T-cell (primary cell): ENCODE measurements around the gene RHEB. TPM values are rescaled to one million over a fixed set of nuclear protein-coding genes. Genes with fewer than 3 reads are reported as not detected.

ENCODE experiments used
- ATAC-seq, 4 experiments: fragments of 200-7000 bp in 3 of 4; fragments of 150-1000 bp in 1 of 4; cut with Tn5 transposase; replicated peaks in 1 of 4; 1 replicate in 3 of 4; 2 replicates in 1 of 4; pipeline ENCODE4 v1.10.0; 2021; ENCODE audit warnings: moderate library complexity in 3 of 4, mild to moderate bottlenecking in 2 of 4, moderate number of reproducible peaks in 1 of 4
- CTCF ChIA-PET, 2 donors: fragments of 300-600 bp; sonication (Branson Sonifier 250); formaldehyde crosslinking; loops; one replicate each; lab custom pipeline; 2022; ENCODE audit warnings: antibody characterized with exemption in 2 of 2; lab: Charles Lee
- POLR2A ChIA-PET, 2 donors: fragments of 300-600 bp; sonication (Branson Sonifier 250); formaldehyde crosslinking; loops; one replicate each; lab custom pipeline; 2022; ENCODE audit warnings: antibody characterized with exemption in 2 of 2; lab: Charles Lee
- DNase-seq, 35 experiments: peaks; one replicate each; pipeline versions ENCODE4 v3.0.0 to v3.0.0-alpha.2; 2013 to 2023
- H3K27ac ChIP-seq: one replicate; pipeline ENCODE4 v1.5.1; 2013; ENCODE audit warnings: low read length
- H3K27me3 ChIP-seq, 2 experiments: replicated peaks in 1 of 2; 1 replicate in 1 of 2; 2 replicates in 1 of 2; pipeline versions ENCODE4 v1.6.1 to v1.7.0; 2013; ENCODE audit warnings: low read length in 1 of 2, mixed read lengths in 1 of 2; ENCODE audit not compliant: control insufficient read depth in 2 of 2, insufficient read depth in 2 of 2; ENCODE audit errors: extremely low read depth in 1 of 2
- H3K36me3 ChIP-seq, 2 donors: 1 replicate in 1 of 2; 2 replicates in 1 of 2; pipeline versions ENCODE4 v1.6.1 to v1.7.0; 2013; ENCODE audit warnings: low read length in 1 of 2; ENCODE audit not compliant: control insufficient read depth in 2 of 2, insufficient read depth in 1 of 2; ENCODE audit errors: extremely low read depth in 1 of 2
- H3K4me1 ChIP-seq, 2 experiments: 1 replicate in 1 of 2; 2 replicates in 1 of 2; pipeline versions ENCODE4 v1.6.1 to v1.7.0; 2013; ENCODE audit warnings: low read length in 2 of 2, mixed read lengths in 1 of 2; ENCODE audit not compliant: insufficient read depth in 2 of 2, control insufficient read depth in 1 of 2; ENCODE audit errors: extremely low read depth in 1 of 2
- H3K4me3 ChIP-seq, 2 donors: 1 replicate in 1 of 2; 2 replicates in 1 of 2; pipeline versions ENCODE4 v1.5.1 to v1.7.0; 2013; ENCODE audit warnings: mild to moderate bottlenecking in 2 of 2, low read length in 1 of 2, moderate library complexity in 1 of 2; ENCODE audit not compliant: control insufficient read depth in 1 of 2; ENCODE audit errors: extremely low read depth in 1 of 2
- H3K9me3 ChIP-seq: 2 replicates; pipeline ENCODE4 v1.7.0; 2013
- H3K27ac Mint-ChIP-seq, 2 donors: one replicate each; pipeline ENCODE4 v1.8.0; 2020 to 2021; ENCODE audit warnings: mild to moderate bottlenecking in 2 of 2, mixed read lengths in 2 of 2
- H3K27me3 Mint-ChIP-seq, 2 donors: one replicate each; pipeline ENCODE4 v1.8.0; 2021 to 2022; ENCODE audit warnings: mixed read lengths in 2 of 2
- H3K36me3 Mint-ChIP-seq: one replicate; pipeline ENCODE4 v1.8.0; 2021; ENCODE audit warnings: mixed read lengths
- H3K4me1 Mint-ChIP-seq, 3 donors: one replicate each; pipeline ENCODE4 v1.8.0; 2020 to 2022; ENCODE audit warnings: mixed read lengths in 3 of 3, mild to moderate bottlenecking in 1 of 3
- H3K4me3 Mint-ChIP-seq, 3 donors: one replicate each; pipeline ENCODE4 v1.8.0; 2020 to 2022; ENCODE audit warnings: mild to moderate bottlenecking in 3 of 3, mixed read lengths in 3 of 3, moderate library complexity in 3 of 3
- H3K9me3 Mint-ChIP-seq, 3 donors: one replicate each; pipeline ENCODE4 v1.8.0; 2020 to 2022; ENCODE audit warnings: mixed read lengths in 3 of 3
- WGBS: methylation state at CpG from one replicate; pipeline ENCODE4 v1.1.5; 2013; ENCODE audit warnings: missing lambda C conversion rate; ENCODE audit not compliant: insufficient coverage; 5-methylcytosine and 5-hydroxymethylcytosine counted together
- total RNA-seq, 35 experiments: library from RNA in 6 of 35; stranded (reverse) in 6 of 35; fragments of 120-200 nt in 1 of 35; gene quantifications; one replicate each; pipeline versions ENCODE4 v1.2.1 to v1.2.4 and lab custom pipeline; 2013 to 2026

Gene RHEB
- total RNA-seq, 5 donors from 2014 or later (not counting 1 experiment from before 2014, with no cell fraction given): 35.8 to 46.0 (median 41.6) TPM

DNA sequence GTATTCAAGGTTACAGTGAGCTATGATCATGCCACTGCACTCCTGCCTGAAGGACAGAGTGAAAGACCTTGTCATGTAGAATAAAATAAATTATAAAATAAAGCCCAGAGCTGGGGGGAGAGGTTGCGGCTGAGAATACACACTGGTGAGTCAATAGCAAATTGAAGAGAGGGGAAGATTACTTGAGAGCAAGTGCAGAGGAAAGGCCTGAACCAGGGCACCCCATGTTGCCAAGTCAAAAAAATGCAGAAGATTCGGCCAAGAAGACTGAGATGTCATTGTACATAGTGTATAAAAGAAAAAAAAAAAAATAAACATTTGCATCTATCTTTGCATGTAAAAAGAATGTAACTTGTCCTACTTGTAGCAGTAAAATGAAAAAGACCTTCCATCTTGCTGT is 32.5 kb downstream of the RHEB start:
- Mint-ChIP-seq H3K4me1 (peaks cover 5 to 24% (median 22%) of the 10 kb centered on the region in 3 donors), H3K27me3 (no peaks in the 10 kb centered on the region), H3K36me3 (peaks cover 60% of the 10 kb centered on the region), H3K4me3 (no peak overlapping the region), H3K9me3 (no peaks in the 10 kb centered on the region), H3K27ac (no peak overlapping the region)
- Histone ChIP-seq H3K4me3 (no peak overlapping the region), H3K9me3 (no peaks in the 10 kb centered on the region), H3K27me3 (no peaks in the 10 kb centered on the region), H3K27ac (no peak overlapping the region), H3K4me1 (no peaks in the 10 kb centered on the region), H3K36me3 (peaks cover 0 to 69% of the 10 kb centered on the region in 2 donors)
- WGBS: 100% methylated on average over 1 of the region's 2 CpGs
- DNase-seq (no peak), ATAC-seq (no peak)
- ChIA-PET POLR2A (no interaction called here), CTCF (no interaction called here)

DNA sequence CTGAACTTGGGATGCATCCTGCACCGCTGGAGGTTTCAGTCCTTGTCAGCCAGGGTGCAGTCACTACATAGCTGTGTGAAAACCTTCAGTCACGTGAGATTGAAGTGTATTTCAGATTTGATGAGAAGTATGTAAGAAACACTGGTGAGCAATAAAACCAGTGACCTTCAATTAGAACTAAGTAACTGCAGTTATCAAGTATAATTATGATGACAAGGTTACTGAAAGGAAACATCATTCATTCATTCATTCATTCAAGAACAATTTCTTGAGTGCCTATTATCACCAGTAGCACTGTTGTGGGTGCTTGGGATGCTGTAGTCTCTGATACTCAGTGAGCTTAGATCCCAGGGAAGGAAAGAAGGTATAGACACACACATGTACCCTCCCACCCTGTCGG is 33.6 kb downstream of the RHEB start:
- H3K27ac Mint-ChIP-seq: peak overlapping the region in 1 of 2 donors; percentile 39
- DNase-seq: no peak
- Histone ChIP-seq H3K4me1 (no peaks in the 10 kb centered on the region), H3K36me3 (peaks cover 0 to 73% of the 10 kb centered on the region in 2 donors), H3K9me3 (no peaks in the 10 kb centered on the region), H3K27me3 (no peaks in the 10 kb centered on the region), H3K4me3 (no peak overlapping the region), H3K27ac (no peak overlapping the region)
- ChIA-PET POLR2A (interaction anchor here in 1 of 2 donors (0.6 kb wide), 1 partner anchor 103 kb away, joined by 3 read pairs; no protein-coding TSS in a partner anchor), CTCF (no interaction called here)
- WGBS: no CpG with 5 or more reads among the region's 3 CpGs
- H3K4me1 Mint-ChIP-seq: peaks cover 5 to 27% (median 26%) of the 10 kb centered on the region in 3 donors
- no peak overlapping the region for H3K4me3 Mint-ChIP-seq
- no peaks in the 10 kb centered on the region for H3K9me3 Mint-ChIP-seq
- H3K36me3 Mint-ChIP-seq: peaks cover 63% of the 10 kb centered on the region
- no peak for ATAC-seq
- H3K27me3 Mint-ChIP-seq: no peaks in the 10 kb centered on the region

DNA sequence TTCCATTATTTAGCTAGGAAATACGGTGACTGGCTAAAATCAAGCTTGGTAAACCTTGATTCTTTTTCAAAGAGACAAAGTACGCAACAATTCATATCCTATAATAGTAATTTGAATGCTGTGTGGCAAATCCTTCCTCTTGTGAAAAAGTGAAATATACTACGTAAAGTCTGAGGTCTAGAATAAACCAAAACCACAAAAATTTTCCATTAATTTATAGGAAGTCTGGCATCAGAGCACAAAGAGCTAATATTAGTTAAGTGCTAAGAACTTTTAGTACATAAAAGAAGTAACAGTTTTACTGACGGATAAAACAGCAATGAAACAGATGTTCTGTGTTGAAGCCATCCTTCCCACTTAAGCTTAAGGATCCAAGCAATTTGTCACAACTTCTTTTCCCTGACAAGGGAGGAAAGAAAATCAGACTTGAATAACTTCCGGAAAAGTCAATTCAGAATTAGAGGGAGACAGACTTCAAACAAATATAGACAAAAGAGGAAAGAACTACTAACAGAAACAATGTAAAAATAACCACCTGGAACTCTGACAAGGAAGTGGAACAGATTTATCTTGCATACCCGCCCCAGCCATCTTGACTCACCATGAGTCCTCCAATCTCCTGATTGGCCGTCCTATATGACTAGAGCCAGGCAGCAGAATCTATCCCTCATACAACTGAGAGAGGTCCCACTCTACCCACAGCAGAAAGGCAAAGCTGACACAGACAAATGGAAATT is 34.6 kb downstream of the RHEB start:
- no peaks in the 10 kb centered on the region for H3K27me3 Mint-ChIP-seq
- H3K36me3 Mint-ChIP-seq: peaks cover 58% of the 10 kb centered on the region
- DNase-seq (no peak), ATAC-seq (no peak)
- CTCF ChIA-PET: interaction anchor here in 1 of 2 donors (1.0 kb wide), 1 partner anchor 148 kb away, joined by 4 read pairs; no protein-coding TSS in a partner anchor
- H3K9me3 Mint-ChIP-seq: no peaks in the 10 kb centered on the region
- Histone ChIP-seq H3K4me1 (no peaks in the 10 kb centered on the region), H3K27me3 (no peaks in the 10 kb centered on the region), H3K9me3 (no peaks in the 10 kb centered on the region), H3K27ac (no peak overlapping the region), H3K4me3 (no peak overlapping the region), H3K36me3 (peaks cover 0 to 66% of the 10 kb centered on the region in 2 donors)
- whole genome bisulfite sequencing: 71% methylated on average over 1 of the region's 7 CpGs
- POLR2A ChIA-PET: interaction anchor here in 1 of 2 donors (0.6 kb wide), 1 partner anchor 671 kb away, joined by 3 read pairs; no protein-coding TSS in a partner anchor
- H3K4me3 Mint-ChIP-seq: no peak overlapping the region
- H3K4me1 Mint-ChIP-seq: peaks cover 6 to 24% (median 23%) of the 10 kb centered on the region in 3 donors
- H3K27ac Mint-ChIP-seq: no peak overlapping the region

DNA sequence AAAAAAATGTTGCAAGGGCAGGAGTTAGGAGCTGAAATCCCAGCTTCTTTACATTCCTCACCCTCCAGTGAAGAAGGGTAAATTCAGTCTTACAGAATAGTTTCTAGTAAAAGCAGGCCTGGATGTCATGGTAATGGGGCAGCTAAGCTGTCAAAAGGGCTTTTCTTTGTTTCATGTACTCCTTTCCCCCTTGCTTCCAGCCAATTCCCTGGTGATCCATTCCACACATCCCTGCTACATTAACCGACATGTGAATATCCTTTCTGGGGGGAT is 36.0 kb downstream of the RHEB start:
- H3K4me3 Mint-ChIP-seq: no peak overlapping the region
- Histone ChIP-seq H3K27ac (no peak overlapping the region), H3K9me3 (no peaks in the 10 kb centered on the region), H3K4me1 (no peaks in the 10 kb centered on the region), H3K36me3 (peaks cover 2 to 52% of the 10 kb centered on the region in 2 donors), H3K27me3 (no peaks in the 10 kb centered on the region), H3K4me3 (no peak overlapping the region)
- ATAC-seq (no peak), DNase-seq (no peak)
- peaks cover 14 to 28% (median 27%) of the 10 kb centered on the region in 3 donors for H3K4me1 Mint-ChIP-seq
- CTCF ChIA-PET: interaction anchor here in 1 of 2 donors (0.5 kb wide), 1 partner anchor 125 kb away, joined by 3 read pairs; no protein-coding TSS in a partner anchor
- POLR2A ChIA-PET: no interaction called here
- H3K36me3 Mint-ChIP-seq: peaks cover 58% of the 10 kb centered on the region
- no peaks in the 10 kb centered on the region for H3K27me3 Mint-ChIP-seq
- no peak overlapping the region for H3K27ac Mint-ChIP-seq
- no peaks in the 10 kb centered on the region for H3K9me3 Mint-ChIP-seq
- WGBS: no CpG with 5 or more reads among the region's 1 CpG

DNA sequence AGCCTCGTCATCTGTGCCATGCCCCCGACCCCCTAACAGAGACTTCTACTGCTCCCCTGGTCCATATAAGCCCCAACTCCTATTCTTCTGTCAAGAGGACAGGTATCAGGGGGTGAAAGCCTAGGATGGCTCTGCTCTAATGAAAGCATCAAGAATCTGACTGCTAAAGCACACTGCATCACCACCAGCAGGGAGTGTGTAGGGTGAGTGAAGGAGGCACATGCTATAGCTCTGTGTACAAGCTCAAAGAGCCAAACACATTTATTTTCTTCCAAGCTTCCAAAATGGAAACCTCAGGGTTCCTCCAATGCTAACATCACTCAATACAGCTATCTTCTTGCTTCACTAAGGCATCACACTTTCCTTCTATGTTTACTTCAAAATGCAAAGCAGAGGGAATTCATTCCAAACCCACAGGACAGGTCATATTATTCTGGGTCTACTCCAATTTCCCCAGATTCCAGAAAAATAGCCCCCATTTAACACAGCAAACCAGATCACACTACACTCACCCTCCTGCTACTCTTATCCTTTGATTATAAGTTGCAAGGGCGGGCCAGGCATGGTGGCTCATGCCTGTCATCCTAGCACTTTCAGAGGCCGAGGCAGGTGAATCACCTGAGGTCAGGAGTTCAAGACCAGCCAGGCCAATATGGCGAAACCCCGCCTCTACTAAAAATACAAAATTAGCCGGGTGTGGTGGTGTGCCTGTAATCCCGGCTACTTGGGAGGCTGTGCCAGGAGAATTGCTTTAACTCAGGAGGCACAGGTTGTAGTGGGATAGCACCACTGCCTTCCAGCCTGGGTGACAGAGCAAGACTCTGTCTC is 36.6 kb downstream of the RHEB start:
- H3K27me3 ChIP-seq: no peaks in the 10 kb centered on the region
- Mint-ChIP-seq H3K36me3 (peaks cover 55% of the 10 kb centered on the region), H3K27me3 (no peaks in the 10 kb centered on the region), H3K9me3 (no peaks in the 10 kb centered on the region), H3K4me3 (no peak overlapping the region), H3K27ac (no peak overlapping the region), H3K4me1 (peaks cover 14 to 28% (median 27%) of the 10 kb centered on the region in 3 donors)
- no peak overlapping the region for H3K27ac ChIP-seq
- peaks cover 3 to 52% of the 10 kb centered on the region in 2 donors for H3K36me3 ChIP-seq
- CTCF ChIA-PET: interaction anchor here (0.5 kb wide), 2 partner anchors 9 to 126 kb away, joined by 3 read pairs; no protein-coding TSS in a partner anchor
- POLR2A ChIA-PET: no interaction called here
- ATAC-seq: no peak
- no peaks in the 10 kb centered on the region for H3K4me1 ChIP-seq
- H3K9me3 ChIP-seq: no peaks in the 10 kb centered on the region
- 100% methylated on average over 1 of the region's 8 CpGs for WGBS
- H3K4me3 ChIP-seq: no peak overlapping the region
- no peak for DNase-seq

DNA sequence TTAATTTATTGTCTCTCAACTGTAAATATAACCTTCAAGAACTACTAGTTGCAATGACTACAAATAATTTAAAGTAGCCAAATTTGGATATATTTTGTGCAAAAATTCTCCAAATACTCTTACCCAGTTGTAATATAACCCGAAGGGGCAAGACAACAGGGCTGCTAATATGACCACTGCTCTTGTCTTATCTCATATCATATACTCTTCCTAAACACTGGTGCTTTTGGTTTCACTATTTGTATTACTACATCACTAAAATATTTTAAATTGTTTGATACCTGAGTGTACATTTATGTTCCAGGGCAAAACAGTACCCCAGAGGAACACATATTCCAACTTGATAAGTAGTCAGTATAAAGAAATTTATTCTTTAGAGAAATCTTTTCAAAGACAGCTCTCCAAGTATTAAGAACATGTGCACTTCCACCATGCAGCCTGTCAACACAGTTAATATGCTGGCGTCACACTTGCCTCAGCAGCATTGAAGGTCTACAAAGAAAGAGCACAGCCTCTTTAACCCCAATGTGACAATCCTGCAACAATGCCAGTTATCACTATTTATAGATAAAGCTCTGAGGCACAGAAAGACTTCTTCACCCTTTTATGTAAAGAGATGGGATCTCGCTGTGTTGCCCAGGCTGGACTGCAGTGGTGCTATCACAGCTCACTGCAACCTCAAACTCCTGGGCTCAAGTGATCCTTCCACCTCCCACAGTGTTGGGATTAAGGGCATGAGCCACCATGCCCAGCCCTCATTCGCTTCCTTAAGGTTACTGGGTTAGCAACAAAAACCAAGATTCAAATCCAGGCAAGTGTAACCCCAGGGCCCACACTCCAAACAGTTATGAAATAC is 37.8 kb downstream of the RHEB start:
- Histone ChIP-seq H3K36me3 (peaks cover 3 to 52% of the 10 kb centered on the region in 2 donors), H3K27ac (no peak overlapping the region), H3K27me3 (no peaks in the 10 kb centered on the region), H3K9me3 (no peaks in the 10 kb centered on the region), H3K4me1 (no peaks in the 10 kb centered on the region), H3K4me3 (no peak overlapping the region)
- ChIA-PET POLR2A (interaction anchor here in 1 of 2 donors (0.5 kb wide), 1 partner anchor 14 kb away, joined by 3 read pairs; no protein-coding TSS in a partner anchor), CTCF (no interaction called here)
- no peak for DNase-seq
- Mint-ChIP-seq H3K27me3 (no peaks in the 10 kb centered on the region), H3K9me3 (no peaks in the 10 kb centered on the region), H3K4me3 (no peak overlapping the region), H3K36me3 (peaks cover 52% of the 10 kb centered on the region), H3K27ac (no peak overlapping the region), H3K4me1 (peaks cover 14 to 32% (median 31%) of the 10 kb centered on the region in 3 donors)
- 100% methylated on average over 1 of the region's 4 CpGs for WGBS
- ATAC-seq: no peak
